Activated CD8-positive, alpha-beta memory T cell treated with anti-CD3 and anti-CD28 coated beads for 1 hour (primary cell): ENCODE data around the gene COX7B.
"Not testable (repeated sequence)": the region's sequence is repeated elsewhere in the genome, so short reads cannot be mapped to it uniquely, and the experiment has no call there.

ENCODE experiments used
- DNase-seq, 2 donors: peaks; one replicate each; pipeline ENCODE4 v3.0.0-alpha.2; 2020; ENCODE audit warnings: low read depth in 1 of 2; ENCODE audit errors: extremely low read depth in 1 of 2

COX7B gene, protein sequence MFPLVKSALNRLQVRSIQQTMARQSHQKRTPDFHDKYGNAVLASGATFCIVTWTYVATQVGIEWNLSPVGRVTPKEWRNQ

DNA sequence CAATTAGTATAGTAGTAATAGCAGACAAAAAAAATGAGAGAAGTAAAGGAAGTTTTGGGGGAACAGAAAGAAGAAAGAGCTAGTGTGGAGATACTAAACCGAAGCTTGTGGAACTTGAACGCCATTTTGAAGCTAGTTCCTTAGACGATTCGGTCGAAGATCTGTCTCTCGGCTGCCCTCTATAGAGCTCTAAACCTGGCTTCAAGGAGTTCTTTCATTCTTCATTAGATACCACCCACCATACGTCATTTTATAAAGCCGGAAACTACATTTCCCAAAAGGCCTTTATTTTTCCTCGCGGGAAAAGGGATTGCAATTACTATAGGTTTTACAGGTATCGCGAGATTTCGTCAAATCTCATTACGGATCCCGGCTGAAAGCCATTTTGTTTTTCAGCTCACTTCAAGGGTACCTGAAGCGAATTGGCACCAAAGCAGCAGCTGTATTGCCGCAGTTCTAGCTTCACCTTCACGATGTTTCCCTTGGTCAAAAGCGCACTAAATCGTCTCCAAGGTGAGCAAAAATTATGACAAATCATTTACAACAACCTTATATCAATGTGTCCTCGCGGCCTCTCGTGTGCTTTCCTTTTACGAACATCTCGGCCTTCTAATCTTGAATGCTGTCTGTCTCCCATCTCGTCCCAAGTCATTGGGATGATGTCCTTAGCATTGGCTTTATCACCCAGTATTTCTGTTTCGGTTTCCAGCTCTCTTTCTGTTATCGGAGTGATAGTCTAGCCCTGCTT is at the start of gene COX7B:
COX7B (plus strand) TSS at position 388 of the 748 bp plus-strand sequence; CDS start at position 474, 86 bp downstream.
- peak in 1 of 2 donors; percentile 19 for DNase-seq

- no peak for DNase-seq
These were observed 23.9 kb upstream of the COX7B start for GRCh38 chrX:77875372-77875771.

DNA sequence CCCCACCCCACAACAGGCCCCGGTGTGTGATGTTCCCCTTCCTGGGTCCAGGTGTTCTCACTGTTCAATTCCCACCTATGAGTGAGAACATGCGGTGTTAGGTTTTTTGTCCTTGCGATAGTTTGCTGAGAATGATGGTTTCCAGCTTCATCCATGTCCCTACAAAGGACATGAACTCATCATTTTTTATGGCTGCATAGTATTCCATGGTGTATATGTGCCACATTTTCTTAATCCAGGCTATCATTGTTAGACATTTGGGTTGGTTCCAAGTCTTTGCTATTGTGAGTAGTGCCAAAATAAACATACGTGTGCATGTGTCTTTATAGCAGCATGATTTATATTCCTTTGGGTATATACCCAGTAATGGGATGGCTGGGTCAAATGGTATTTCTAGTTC is 17.9 kb upstream of the COX7B start:
- not testable (repeated sequence) for DNase-seq

GRCh38 chrX:77892887-77893286 is 6.4 kb upstream of the COX7B start:
- DNase-seq, result no peak

DNA sequence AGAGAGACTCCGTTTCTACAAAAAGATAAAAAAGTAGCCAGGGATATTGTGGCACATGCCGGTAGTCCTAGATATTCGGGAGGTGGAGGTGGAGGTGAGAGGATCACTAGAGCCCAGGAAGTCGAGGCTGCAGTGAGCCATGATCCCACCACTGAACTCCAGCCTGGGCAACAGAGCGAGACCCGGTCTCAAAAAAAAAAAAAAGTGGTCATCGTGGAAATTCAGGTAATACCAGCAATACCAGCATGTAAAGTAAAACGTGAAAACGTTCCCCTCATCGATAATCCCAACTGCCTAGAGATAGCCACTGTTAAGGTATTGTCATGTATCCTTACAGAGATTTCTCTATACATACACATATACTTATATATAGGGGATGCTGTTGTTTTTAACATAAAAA is 5.6 kb upstream of the COX7B start:
- DNase-seq, result no peak

DNA sequence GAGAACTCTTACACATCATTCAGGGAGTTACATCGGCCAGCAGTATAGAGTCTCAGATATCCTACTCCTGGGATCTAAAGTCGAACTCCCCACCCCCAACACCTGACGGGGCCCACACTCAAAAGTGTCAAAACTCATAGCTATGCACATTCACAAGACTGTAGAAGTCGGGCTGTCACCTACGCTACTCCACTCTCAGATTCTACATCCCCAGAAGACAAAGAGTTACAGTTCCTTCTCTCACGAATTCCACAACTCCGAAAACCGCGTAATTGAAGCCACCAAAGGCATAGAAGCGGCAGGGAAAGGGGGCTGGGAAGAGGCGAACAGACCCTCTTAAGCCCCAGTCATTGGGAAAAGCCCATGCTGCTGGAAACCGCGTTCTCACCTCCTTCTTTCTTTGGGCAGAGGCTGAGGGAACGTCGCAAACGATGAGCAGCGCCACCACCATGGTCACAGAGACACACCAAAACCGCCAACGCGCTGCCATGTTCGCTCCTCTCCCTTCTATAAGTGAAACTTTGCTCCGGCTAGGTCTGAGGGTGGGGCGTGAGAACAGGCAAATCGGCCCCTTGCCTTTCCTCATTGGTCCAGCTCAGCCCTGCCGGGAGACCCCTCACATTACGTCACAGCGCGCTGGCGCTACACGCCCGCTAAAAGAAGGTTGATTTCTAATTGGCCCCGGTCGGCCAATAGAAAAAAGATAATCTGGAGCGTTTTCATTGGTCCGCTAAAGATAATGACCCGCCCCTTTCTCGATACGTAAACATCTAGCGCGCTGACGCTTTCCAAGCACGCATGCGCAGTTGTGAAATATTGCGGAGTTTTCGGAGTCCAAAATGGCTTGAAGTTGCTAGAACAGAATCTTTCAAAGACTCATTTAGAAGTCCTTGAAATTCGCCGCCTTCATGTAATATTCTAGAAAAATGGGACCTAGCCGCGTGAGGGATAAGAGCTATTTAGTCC is 4.1 kb upstream of the COX7B start, which contains the start of gene MAGT1:
MAGT1 (minus strand) TSS at position 515 of the 966 bp plus-strand sequence; CDS start at position 490, 25 bp downstream.
- peak; percentile 65 to 80 for DNase-seq

DNA sequence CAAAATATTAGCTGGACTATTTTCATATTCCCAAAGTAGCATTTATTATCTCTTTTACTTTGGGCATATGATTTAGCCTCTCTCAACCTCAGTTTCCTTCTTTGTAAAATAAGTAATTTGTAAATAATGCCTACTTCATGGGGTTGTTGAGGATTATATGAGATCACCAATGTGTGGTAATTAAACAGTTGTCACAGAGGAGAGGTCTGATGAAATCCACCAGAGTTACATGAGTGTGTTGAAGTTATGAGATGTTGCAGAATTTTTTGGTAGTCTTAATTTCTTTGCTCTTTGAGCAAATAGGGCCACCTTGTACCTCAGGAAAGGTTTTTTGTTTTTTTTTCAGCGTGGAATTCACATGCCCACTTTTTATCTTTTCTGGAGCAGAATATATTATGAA is 1.4 kb downstream of the COX7B start:
- DNase-seq, result no peak

GRCh38 chrX:77901506-77901905 is 2.2 kb downstream of the COX7B start:
- DNase-seq, result no peak

DNA sequence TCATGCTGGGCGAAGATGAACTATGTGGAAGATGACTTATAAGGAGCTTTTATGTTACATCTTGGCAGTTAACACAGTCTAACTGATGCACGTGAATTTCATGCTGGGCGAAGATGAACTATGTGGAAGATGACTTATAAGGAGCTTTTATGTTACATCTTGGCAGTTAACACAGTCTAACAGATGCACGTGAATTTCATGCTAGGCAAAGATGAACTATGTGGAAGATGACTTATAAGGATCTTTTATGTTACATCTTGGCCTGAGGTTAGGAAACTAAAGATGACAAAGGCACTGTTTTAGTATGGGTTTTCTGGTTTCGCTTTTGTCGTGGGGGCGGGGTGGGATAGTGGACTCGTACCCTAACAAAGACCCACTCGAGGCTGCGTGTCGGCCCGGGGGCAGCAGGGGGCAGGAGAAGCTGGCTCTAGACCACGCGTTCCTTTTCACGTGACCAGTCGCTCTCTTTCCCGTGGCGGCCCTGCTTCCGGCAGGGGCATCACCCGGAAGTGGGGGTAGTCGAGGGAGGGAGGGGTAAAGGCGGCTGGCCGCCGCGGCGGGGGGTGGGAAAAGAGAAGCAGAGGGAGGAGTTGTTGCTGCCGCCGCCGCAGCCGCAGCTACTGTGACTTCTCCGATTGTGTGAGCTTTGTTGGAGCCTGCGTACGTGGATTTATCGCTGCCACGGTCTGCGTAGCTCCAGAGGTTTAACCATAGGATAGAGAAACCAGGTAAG is 11.0 kb downstream of the COX7B start, which contains the start of gene ATP7A:
ATP7A (plus strand) TSS at position 586 of the 733 bp plus-strand sequence. CDS start 60,949 bp downstream, outside the sequence.
- peak; percentile 73 to 81 for DNase-seq

GRCh38 chrX:77917294-77917933 is 18.1 kb downstream of the COX7B start:
- DNase-seq, result no peak

DNA sequence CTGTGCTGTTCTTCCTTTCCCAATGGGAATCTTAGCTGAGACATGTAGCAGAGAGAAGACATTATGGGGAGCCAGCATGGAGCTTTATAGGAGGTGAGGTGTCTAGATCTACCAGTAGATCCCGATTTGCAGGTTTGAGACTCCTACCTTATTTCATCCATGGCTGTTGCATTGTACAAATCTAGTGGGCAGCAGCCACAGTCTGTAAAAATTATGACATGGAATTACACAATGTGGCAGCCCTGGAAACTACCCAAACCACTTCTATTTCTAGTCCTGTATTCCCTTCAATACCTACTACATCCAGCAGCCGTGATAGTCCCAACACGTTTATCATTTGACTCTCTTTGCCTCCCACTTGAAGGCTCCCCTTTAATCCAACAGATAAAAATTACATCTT is 19.3 kb downstream of the COX7B start:
- DNase-seq, result no peak

GRCh38 chrX:77919370-77919769 is 20.1 kb downstream of the COX7B start:
- DNase-seq, result not testable (repeated sequence)

DNA sequence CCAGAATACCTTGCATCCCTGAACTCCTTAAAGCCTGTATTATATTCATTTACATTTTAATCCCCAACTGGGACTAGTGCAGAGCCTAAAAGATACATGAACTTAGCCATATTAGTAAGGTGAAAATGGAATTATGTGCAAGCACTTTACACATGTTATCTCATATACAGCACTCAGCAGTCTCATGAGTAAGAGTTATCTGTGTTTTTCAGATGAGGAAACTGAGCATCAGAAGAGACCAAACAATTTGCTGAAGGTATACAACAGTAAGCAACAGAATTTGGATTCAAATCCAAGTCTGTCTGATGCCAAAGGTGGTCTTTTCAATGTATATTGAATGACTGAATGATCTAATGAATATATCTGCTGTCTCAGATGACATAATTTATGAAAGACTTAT is 23.5 kb downstream of the COX7B start:
- DNase-seq, result no peak

DNA sequence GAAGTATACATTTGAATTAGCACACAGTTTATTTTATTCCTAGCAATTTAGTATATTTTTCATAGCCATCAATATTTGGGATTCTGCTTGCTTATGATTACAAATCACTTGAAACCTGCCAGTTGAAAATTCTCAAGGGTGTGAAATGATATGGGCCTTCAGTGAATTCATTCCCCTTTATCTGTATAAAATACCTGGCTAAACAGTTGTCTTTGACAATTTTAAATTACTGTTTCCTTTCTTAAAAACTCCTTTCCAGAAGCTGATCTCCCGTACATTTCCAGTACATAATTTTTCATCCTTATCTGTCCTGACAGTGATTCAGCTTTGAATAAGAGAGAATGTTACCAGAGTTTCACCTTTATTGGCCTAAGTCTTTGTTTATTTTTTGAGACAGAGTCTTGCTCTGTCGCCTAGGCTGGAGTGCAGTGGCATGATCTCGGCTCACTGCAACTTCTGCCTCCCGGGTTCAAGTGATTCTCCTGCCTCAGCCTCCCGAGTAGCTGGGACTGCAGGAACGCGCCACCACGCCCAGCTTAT is 25.1 kb downstream of the COX7B start:
- no peak for DNase-seq

DNA sequence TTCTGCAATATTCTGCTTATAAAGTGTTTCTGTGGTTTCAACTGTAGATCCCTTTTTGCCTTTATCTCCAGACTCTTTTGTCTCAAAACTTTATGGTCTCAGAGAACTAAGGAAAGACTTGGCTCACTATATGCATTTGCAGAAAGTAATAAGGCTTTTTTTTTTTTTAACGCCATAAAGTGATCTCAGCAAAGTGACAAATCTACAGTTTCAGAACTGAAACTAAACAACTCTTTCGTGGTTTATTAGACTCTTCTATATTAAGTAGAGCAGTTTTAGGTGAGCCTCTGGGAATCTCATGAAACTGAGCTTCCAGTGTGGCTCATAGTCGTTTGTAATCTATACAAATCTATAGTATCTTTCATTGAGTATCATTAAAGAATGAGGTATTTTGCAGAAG is 26.5 kb downstream of the COX7B start:
- no peak for DNase-seq

DNA sequence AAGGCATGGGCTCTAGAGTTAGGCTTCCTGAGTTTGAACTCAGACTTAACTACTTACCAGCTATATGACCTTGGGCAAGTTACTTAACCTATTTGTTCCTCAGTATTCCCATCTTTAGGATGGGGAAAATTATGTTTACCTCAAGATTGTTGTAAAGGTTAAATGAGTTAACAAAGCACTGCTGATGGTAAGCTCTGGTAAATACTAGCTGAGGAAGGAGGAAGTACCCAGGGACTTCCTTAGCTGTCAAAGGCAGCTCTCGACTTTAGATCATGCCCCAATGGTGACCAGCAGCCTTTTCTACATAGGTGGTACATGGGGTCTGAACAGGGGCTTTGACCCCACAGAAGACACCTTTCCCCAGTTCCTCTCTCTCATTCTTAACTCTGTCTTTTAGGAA is 31.3 kb downstream of the COX7B start:
- DNase-seq, result no peak

DNA sequence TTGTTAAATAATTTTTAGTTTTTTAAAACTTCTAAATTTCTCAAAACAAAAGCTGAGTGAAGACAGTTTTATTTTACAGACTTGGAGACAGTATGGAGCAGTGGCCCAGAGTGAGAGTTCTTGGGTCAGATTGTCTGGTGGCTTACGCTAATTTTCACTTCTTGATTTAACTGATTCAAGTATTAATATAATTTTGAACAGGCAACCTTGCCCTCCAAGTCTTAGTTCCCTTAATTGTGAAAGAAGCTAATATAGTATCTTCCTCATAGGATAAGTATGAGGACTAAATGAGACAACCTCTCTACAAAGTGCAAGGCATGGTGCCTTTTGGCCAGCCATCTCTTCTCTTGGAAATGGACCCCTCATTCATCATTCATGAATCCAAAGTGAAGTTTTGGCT is 36.6 kb downstream of the COX7B start:
- DNase-seq, result no peak

DNA sequence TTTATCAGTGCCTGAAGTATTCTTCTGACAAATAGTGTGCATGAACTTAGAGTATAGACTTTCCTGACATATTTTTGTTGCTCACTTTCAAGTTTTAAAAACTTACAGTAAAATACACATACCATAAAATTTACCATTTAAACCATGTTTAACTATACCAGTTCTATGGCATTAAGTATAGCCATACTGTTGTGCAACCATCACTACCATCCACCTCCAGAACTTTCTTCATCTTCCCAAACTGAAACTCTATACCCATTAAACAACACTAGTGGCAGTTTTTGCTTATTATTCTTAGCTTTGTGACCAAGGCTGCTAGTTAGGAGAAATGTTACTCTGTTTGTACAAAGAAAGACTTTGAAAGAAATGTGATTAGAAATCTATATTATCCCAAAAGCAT is 37.0 kb downstream of the COX7B start:
- no peak for DNase-seq

- no peak for DNase-seq
These were observed 38.0 kb downstream of the COX7B start for GRCh38 chrX:77937291-77937690.
